Caco-2 (cell line): Measurements from ENCODE around the gene NUDT14. TPM values are rescaled to one million over a fixed set of nuclear protein-coding genes. Genes with fewer than 3 reads are reported as not detected.

Source experiments
- BruUV-seq: library from RNA; stranded (reverse); fragments of 400-500 nt; replicated peaks from 2 replicates; lab custom pipeline; 2021; lab: Mats Ljungman, UMichigan
- CTCF ChIA-PET: fragments of 300-600 bp; sonication (Branson Sonifier 250); formaldehyde crosslinking; loops from one replicate; lab custom pipeline; 2022; ENCODE audit warnings: antibody characterized with exemption; lab: Charles Lee
- POLR2A ChIA-PET: fragments of 300-600 bp; sonication (Branson Sonifier 250); formaldehyde crosslinking; loops from one replicate; lab custom pipeline; 2022; ENCODE audit warnings: antibody characterized with exemption; lab: Charles Lee
- DNase-seq, 2 experiments: peaks; one replicate each; pipeline versions ENCODE4 v3.0.0 to v3.0.0-alpha.2; 2020 to 2022
- H3K27me3 ChIP-seq: replicated peaks from 2 replicates; pipeline ENCODE4 v1.6.0; 2011; ENCODE audit warnings: low read length; ENCODE audit not compliant: control insufficient read depth, insufficient read depth
- H3K36me3 ChIP-seq: 2 replicates; pipeline ENCODE4 v1.5.1; 2011; ENCODE audit warnings: low read length; ENCODE audit not compliant: control insufficient read depth, insufficient read depth
- H3K4me1 ChIP-seq: fragments of 250-450 bp; sonication (Bioruptor Pico); 2 replicates; pipeline ENCODE4 v1.5.1; 2020; ENCODE audit warnings: mild to moderate bottlenecking
- H3K4me3 ChIP-seq: 2 replicates; pipeline ENCODE4 v1.5.1; 2011; ENCODE audit warnings: low read depth, mild to moderate bottlenecking, control low read depth, low read length
- H3K9me3 ChIP-seq: fragments of 250-450 bp; sonication (Bioruptor Pico); 2 replicates; pipeline ENCODE4 v1.5.1; 2020; ENCODE audit warnings: mild to moderate bottlenecking, moderate library complexity
- H3K27ac Mint-ChIP-seq: one replicate; pipeline ENCODE4 v1.8.0; 2022; ENCODE audit warnings: mixed read lengths; ENCODE audit not compliant: unreplicated experiment
- H3K27me3 Mint-ChIP-seq: one replicate; pipeline ENCODE4 v1.8.0; 2022; ENCODE audit warnings: mixed read lengths; ENCODE audit not compliant: insufficient read depth, unreplicated experiment
- H3K36me3 Mint-ChIP-seq: one replicate; pipeline ENCODE4 v1.8.0; 2022; ENCODE audit warnings: mild to moderate bottlenecking, mixed read lengths; ENCODE audit not compliant: insufficient read depth, unreplicated experiment
- H3K4me1 Mint-ChIP-seq: one replicate; pipeline ENCODE4 v1.8.0; 2022; ENCODE audit warnings: low read depth, mixed read lengths; ENCODE audit not compliant: unreplicated experiment
- H3K4me3 Mint-ChIP-seq: one replicate; pipeline ENCODE4 v1.8.0; 2022; ENCODE audit warnings: mild to moderate bottlenecking, moderate library complexity, mixed read lengths; ENCODE audit not compliant: unreplicated experiment
- H3K9me3 Mint-ChIP-seq: one replicate; pipeline ENCODE4 v1.8.0; 2022; ENCODE audit warnings: mixed read lengths; ENCODE audit not compliant: unreplicated experiment
- CTCF ChIP-seq, 2 experiments: fragments of 200-600 bp in 1 of 2; IDR thresholded peaks; 1 replicate in 1 of 2; 2 replicates in 1 of 2; pipeline versions ENCODE4 v1.5.1 to v1.8.0; 2011 to 2022; ENCODE audit warnings: antibody characterized with exemption in 1 of 2, control low read depth in 1 of 2, inconsistent platforms in 1 of 2, low read depth in 1 of 2, low read length in 1 of 2, mild to moderate bottlenecking in 1 of 2, moderate library complexity in 1 of 2; ENCODE audit not compliant: insufficient read depth in 1 of 2, severe bottlenecking in 1 of 2, unreplicated experiment in 1 of 2
- intact Hi-C: fragments of 100-400 bp; cut with micrococcal nuclease; formaldehyde crosslinking; loops from one replicate; pipeline ENCODE4 v1.10.0; 2022; ENCODE audit not compliant: unreplicated experiment
- total RNA-seq: library from RNA; stranded (reverse); gene quantifications from 2 replicates; pipeline ENCODE4 v1.2.3, GENCODE V29; 2022

NUDT14 gene
- total RNA-seq, 1 experiment from 2014 or later: 63.4 TPM

- H3K27me3 ChIP-seq: no peaks in the 10 kb centered on the region
- TF ChIP-seq CTCF (IDR thresholded peaks at IDR 0.05; ENCODE audit: insufficient read depth in 1 of 2, low read depth in 1 of 2, low read length in 1 of 2, severe bottlenecking in 1 of 2, unreplicated experiment in 1 of 2): no peak
- H3K9me3 ChIP-seq: no peaks in the 10 kb centered on the region
- Mint-ChIP-seq H3K36me3 (peaks cover 30% of the 10 kb centered on the region), H3K4me1 (no peaks in the 10 kb centered on the region), H3K4me3 (no peak overlapping the region), H3K27me3 (no peaks in the 10 kb centered on the region), H3K9me3 (no peaks in the 10 kb centered on the region), H3K27ac (no peak overlapping the region)
- H3K4me1 ChIP-seq: no peaks in the 10 kb centered on the region
- ChIA-PET CTCF (no interaction called here), POLR2A (no interaction called here)
- intact Hi-C loops: no loop called here
- no peak for DNase-seq
- peaks cover 2% of the 10 kb centered on the region for H3K36me3 ChIP-seq
- no TSS peak for BruUV-seq
- no peak overlapping the region for H3K4me3 ChIP-seq
Measured at GRCh38 chr14:105219043-105219612, 38.0 kb upstream of the NUDT14 start.

DNA sequence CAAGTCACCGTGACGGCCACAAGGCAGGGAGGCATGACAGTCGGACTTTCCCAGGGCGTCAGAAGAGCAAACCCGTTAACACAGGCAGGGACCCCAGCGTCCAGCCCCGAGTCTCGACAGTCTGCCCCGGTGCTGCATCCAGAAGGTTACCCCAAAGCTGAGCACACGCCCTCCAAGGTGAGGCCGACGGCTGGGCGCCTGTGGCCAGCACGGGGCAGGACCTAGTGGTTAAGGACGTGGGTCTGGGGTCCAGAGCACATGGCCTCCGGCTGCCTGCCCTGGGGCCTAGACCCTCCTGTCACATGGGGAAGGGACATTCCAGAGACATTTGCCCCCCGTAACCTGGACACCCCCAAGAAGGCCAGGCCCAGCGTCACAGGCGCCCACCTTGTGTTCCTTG, 37.5 kb upstream of the NUDT14 start:
- Mint-ChIP-seq H3K27ac (no peak overlapping the region), H3K36me3 (peaks cover 30% of the 10 kb centered on the region), H3K4me3 (no peak overlapping the region), H3K4me1 (no peaks in the 10 kb centered on the region), H3K27me3 (no peaks in the 10 kb centered on the region), H3K9me3 (no peaks in the 10 kb centered on the region)
- DNase-seq: no peak
- no TSS peak for BruUV-seq
- H3K4me1 ChIP-seq: no peaks in the 10 kb centered on the region
- H3K36me3 ChIP-seq: peaks cover 2% of the 10 kb centered on the region
- H3K27me3 ChIP-seq: no peaks in the 10 kb centered on the region
- TF ChIP-seq CTCF (IDR thresholded peaks at IDR 0.05; ENCODE audit: insufficient read depth in 1 of 2, low read depth in 1 of 2, low read length in 1 of 2, severe bottlenecking in 1 of 2, unreplicated experiment in 1 of 2): no peak
- intact Hi-C loops: no loop called here
- no peak overlapping the region for H3K4me3 ChIP-seq
- H3K9me3 ChIP-seq: no peaks in the 10 kb centered on the region
- ChIA-PET CTCF (no interaction called here), POLR2A (no interaction called here)

- ChIA-PET POLR2A (no interaction called here), CTCF (no interaction called here)
- no TSS peak for BruUV-seq
- Histone ChIP-seq H3K4me1 (no peaks in the 10 kb centered on the region), H3K9me3 (no peaks in the 10 kb centered on the region), H3K36me3 (peaks cover 2% of the 10 kb centered on the region), H3K4me3 (no peak overlapping the region), H3K27me3 (no peaks in the 10 kb centered on the region)
- intact Hi-C loops: no loop called here
- no peaks in the 10 kb centered on the region for H3K27me3 Mint-ChIP-seq
- H3K9me3 Mint-ChIP-seq: no peaks in the 10 kb centered on the region
- no peak overlapping the region for H3K27ac Mint-ChIP-seq
- no peak overlapping the region for H3K4me3 Mint-ChIP-seq
- peaks cover 30% of the 10 kb centered on the region for H3K36me3 Mint-ChIP-seq
- TF ChIP-seq CTCF (IDR thresholded peaks at IDR 0.05; ENCODE audit: insufficient read depth in 1 of 2, low read depth in 1 of 2, low read length in 1 of 2, severe bottlenecking in 1 of 2, unreplicated experiment in 1 of 2): no peak
- no peaks in the 10 kb centered on the region for H3K4me1 Mint-ChIP-seq
- DNase-seq: no peak
Measured at GRCh38 chr14:105217774-105218173, 36.7 kb upstream of the NUDT14 start.
